ENCODE data around the gene RIPPLY3.

RIPPLY3 gene

GRCh38 chr21:37008724-37009123 lies 2.2 kb downstream of the RIPPLY3 start (continued):
- no peak for TF ChIP-seq CSRNP3 (CRISPR knock-in tag; IDR thresholded peaks at IDR 0.05)
- TF ChIP-seq ESRRG (CRISPR knock-in tag; IDR thresholded peaks at IDR 0.05) = no peak
- no peak for TF ChIP-seq ZFP30 (CRISPR knock-in tag; IDR thresholded peaks at IDR 0.05)

GRCh38 chr21:37009740-37010341 lies 3.3 kb downstream of the RIPPLY3 start:
- TF ChIP-seq SNAI2 (CRISPR knock-in tag; IDR thresholded peaks at IDR 0.05) (no peak), ZNF8 (CRISPR knock-in tag; IDR thresholded peaks at IDR 0.05) (no peak), ZFP3 (CRISPR knock-in tag; IDR thresholded peaks at IDR 0.05) (peak; percentile 98), POU6F1 (CRISPR knock-in tag; IDR thresholded peaks at IDR 0.05; ENCODE audit: borderline replicate concordance, low read depth) (no peak), TSHZ2 (CRISPR knock-in tag; IDR thresholded peaks at IDR 0.05) (no peak)
- ATAC-seq = peak; percentile 100

- ATAC-seq = no peak
- no peak for TF ChIP-seq TSHZ2 (CRISPR knock-in tag; IDR thresholded peaks at IDR 0.05)
- TF ChIP-seq PPARA (CRISPR knock-in tag; IDR thresholded peaks at IDR 0.05; ENCODE audit: borderline replicate concordance) = no peak
- no peak for TF ChIP-seq OSR1 (CRISPR knock-in tag; IDR thresholded peaks at IDR 0.05)
- no peak for TF ChIP-seq TOX (CRISPR knock-in tag; IDR thresholded peaks at IDR 0.05; ENCODE audit: borderline replicate concordance)
- no peak for TF ChIP-seq ZNF70 (CRISPR knock-in tag; IDR thresholded peaks at IDR 0.05)
- no peak for TF ChIP-seq ARNTL (CRISPR knock-in tag; IDR thresholded peaks at IDR 0.05; ENCODE audit: borderline replicate concordance, low read depth)
- TF ChIP-seq ZC3H10 (CRISPR knock-in tag; IDR thresholded peaks at IDR 0.05) = no peak
Observed at GRCh38 chr21:37017951-37018679, 11.6 kb downstream of the RIPPLY3 start.

- no peak for ATAC-seq
- no peak for TF ChIP-seq TSHZ2 (CRISPR knock-in tag; IDR thresholded peaks at IDR 0.05)
- TF ChIP-seq TCF4 (CRISPR knock-in tag; IDR thresholded peaks at IDR 0.05; ENCODE audit: borderline replicate concordance) = no peak
- TF ChIP-seq BACH2 (CRISPR knock-in tag; IDR thresholded peaks at IDR 0.05; ENCODE audit: borderline replicate concordance) = no peak
- no peak for TF ChIP-seq ZNF565 (CRISPR knock-in tag; conservative IDR thresholded peaks at IDR 0.05; ENCODE audit: low read depth)
- TF ChIP-seq ZNF8 (CRISPR knock-in tag; IDR thresholded peaks at IDR 0.05) = no peak
- no peak for TF ChIP-seq TOX (CRISPR knock-in tag; IDR thresholded peaks at IDR 0.05; ENCODE audit: borderline replicate concordance)
- no peak for TF ChIP-seq ESRRG (CRISPR knock-in tag; IDR thresholded peaks at IDR 0.05)
- TF ChIP-seq ZNF70 (CRISPR knock-in tag; IDR thresholded peaks at IDR 0.05) = no peak
- TF ChIP-seq ZFP30 (CRISPR knock-in tag; IDR thresholded peaks at IDR 0.05) = no peak
- TF ChIP-seq OSR1 (CRISPR knock-in tag; IDR thresholded peaks at IDR 0.05) = no peak
- TF ChIP-seq PPARA (CRISPR knock-in tag; IDR thresholded peaks at IDR 0.05; ENCODE audit: borderline replicate concordance) = no peak
Observed at GRCh38 chr21:37026499-37026898, 20.0 kb downstream of the RIPPLY3 start.

Data from SK-N-SH treated with all-trans-retinoic acid at 6 μM for 48 hours (cell line).